Mesothelial cell of epicardium (in vitro differentiated cells): Measurements from ENCODE around the gene RAD51D. TPM values are rescaled to one million over a fixed set of nuclear protein-coding genes. Genes with fewer than 3 reads are reported as not detected.

ENCODE experiments used
- DNase-seq, 2 experiments: peaks; one replicate each; pipeline ENCODE4 v3.0.0; 2021; ENCODE audit warnings: low spot score in 2 of 2; ENCODE audit not compliant: unreplicated experiment in 2 of 2
- H3K27ac Mint-ChIP-seq: 2 replicates; pipeline ENCODE4 v1.8.0; 2021; ENCODE audit warnings: mixed read lengths
- H3K27me3 Mint-ChIP-seq: 2 replicates; pipeline ENCODE4 v1.8.0; 2021; ENCODE audit warnings: low read depth, mixed read lengths
- H3K36me3 Mint-ChIP-seq: 2 replicates; pipeline ENCODE4 v1.8.0; 2021; ENCODE audit warnings: mixed read lengths
- H3K4me1 Mint-ChIP-seq: 2 replicates; pipeline ENCODE4 v1.8.0; 2021; ENCODE audit warnings: mixed read lengths
- H3K4me3 Mint-ChIP-seq: 2 replicates; pipeline ENCODE4 v1.8.0; 2021; ENCODE audit warnings: mild to moderate bottlenecking, moderate library complexity, mixed read lengths
- H3K9me3 Mint-ChIP-seq: 2 replicates; pipeline ENCODE4 v1.8.0; 2021; ENCODE audit warnings: mixed read lengths
- CTCF ChIP-seq: fragments of 200-600 bp; sonication (generic); IDR thresholded peaks from one replicate; pipeline ENCODE4 v1.5.0; 2021; ENCODE audit warnings: antibody characterized with exemption; ENCODE audit not compliant: unreplicated experiment
- total RNA-seq: library from RNA; stranded (reverse); gene quantifications from 3 replicates; pipeline ENCODE4 v1.2.1, GENCODE V29; 2021

RAD51D gene
- total RNA-seq, 1 donor from 2014 or later = 17.2 TPM

GRCh38 chr17:35130392-35130791 is 10.7 kb upstream of the RAD51D start:
- Mint-ChIP-seq H3K36me3 (peaks cover 24% of the 10 kb centered on the region), H3K27me3 (no peaks in the 10 kb centered on the region), H3K27ac (no peak overlapping the region), H3K9me3 (no peaks in the 10 kb centered on the region), H3K4me3 (no peak overlapping the region), H3K4me1 (no peaks in the 10 kb centered on the region)
- TF ChIP-seq CTCF = no peak
- DNase-seq = no peak

- no peak for TF ChIP-seq CTCF
- no peak overlapping the region for H3K4me3 Mint-ChIP-seq
- DNase-seq = no peak
- H3K27me3 Mint-ChIP-seq = no peaks in the 10 kb centered on the region
- H3K4me1 Mint-ChIP-seq = no peaks in the 10 kb centered on the region
- no peaks in the 10 kb centered on the region for H3K9me3 Mint-ChIP-seq
- no peak overlapping the region for H3K27ac Mint-ChIP-seq
- peaks cover 21% of the 10 kb centered on the region for H3K36me3 Mint-ChIP-seq
Measured at GRCh38 chr17:35129973-35130351, 10.3 kb upstream of the RAD51D start.

- no peaks in the 10 kb centered on the region for H3K4me1 Mint-ChIP-seq
- peaks cover 18% of the 10 kb centered on the region for H3K36me3 Mint-ChIP-seq
- no peaks in the 10 kb centered on the region for H3K27me3 Mint-ChIP-seq
- no peak overlapping the region for H3K27ac Mint-ChIP-seq
- H3K9me3 Mint-ChIP-seq = no peaks in the 10 kb centered on the region
- no peak overlapping the region for H3K4me3 Mint-ChIP-seq
- no peak for DNase-seq
- no peak for TF ChIP-seq CTCF
Measured at GRCh38 chr17:35129154-35129972, 9.7 kb upstream of the RAD51D start.

- Mint-ChIP-seq H3K4me3 (no peak overlapping the region), H3K36me3 (peaks cover 7% of the 10 kb centered on the region), H3K4me1 (no peaks in the 10 kb centered on the region), H3K27ac (peak overlapping the region; percentile 44), H3K27me3 (no peaks in the 10 kb centered on the region), H3K9me3 (no peaks in the 10 kb centered on the region)
- DNase-seq = no peak
- no peak for TF ChIP-seq CTCF
Measured at GRCh38 chr17:35127751-35128514, 8.3 kb upstream of the RAD51D start.

DNA sequence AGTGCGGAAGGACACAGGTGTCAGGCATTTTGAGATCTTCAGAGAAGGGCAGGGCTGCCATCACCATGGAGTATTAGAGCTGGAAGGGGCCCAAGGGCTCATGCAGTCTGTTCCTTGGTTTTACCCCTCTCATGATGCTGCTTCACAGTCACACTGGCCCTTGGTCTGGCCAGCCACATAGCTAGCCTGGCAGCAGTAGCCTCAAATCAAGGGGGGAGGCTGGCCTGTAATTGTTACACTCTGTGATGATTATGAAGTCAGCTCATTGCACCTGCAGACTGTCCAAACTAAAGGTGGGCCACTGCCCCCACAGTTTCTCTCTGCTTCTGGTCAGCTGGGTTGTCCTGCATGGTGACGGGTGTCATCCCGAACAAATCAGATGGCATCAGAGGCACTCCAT is 1.7 kb upstream of the RAD51D start, which contains the start of gene FNDC8:
Gene FNDC8, plus strand, starts transcription at position 301 of the 400 bp plus-strand sequence. Its CDS starts 79 bp downstream, at position 380.
- no peak for DNase-seq
- Mint-ChIP-seq H3K27ac (no peak within 1 kb of the TSS), H3K4me1 (peaks cover 14% of the 10 kb centered on the region), H3K36me3 (no peaks in the 10 kb centered on the region), H3K4me3 (peak within 1 kb of the TSS; percentile 13), H3K27me3 (peaks cover 14% of the 10 kb centered on the region), H3K9me3 (no peaks in the 10 kb centered on the region)
- no peak for TF ChIP-seq CTCF
